ENCODE measurements around the gene ARRDC1.

Gene ARRDC1

DNA sequence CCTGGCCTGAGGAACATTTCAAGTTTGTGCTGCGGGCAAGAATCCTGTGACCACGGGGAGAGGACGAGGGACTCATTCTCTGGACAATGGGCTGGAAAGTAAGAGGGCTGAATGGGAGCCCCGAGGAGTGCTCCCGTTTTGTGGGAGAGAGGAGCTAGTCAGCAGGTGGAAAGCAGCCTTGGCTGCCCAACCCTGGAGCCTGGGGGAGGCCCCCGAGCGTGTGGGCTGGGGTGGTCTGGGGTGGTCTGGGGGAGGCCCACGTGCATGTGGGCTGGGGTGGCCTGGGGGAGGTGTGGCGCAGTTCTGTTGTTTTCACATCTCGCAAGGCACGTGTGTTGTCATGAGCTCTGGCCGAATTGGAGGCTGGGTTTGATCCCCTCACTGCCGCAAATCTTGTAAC, 40.9 kb downstream of the ARRDC1 start:
- no peak for TF ChIP-seq ZFX (IDR thresholded peaks at IDR 0.05; ENCODE audit: borderline replicate concordance)
- TF ChIP-seq, protein P1, sequence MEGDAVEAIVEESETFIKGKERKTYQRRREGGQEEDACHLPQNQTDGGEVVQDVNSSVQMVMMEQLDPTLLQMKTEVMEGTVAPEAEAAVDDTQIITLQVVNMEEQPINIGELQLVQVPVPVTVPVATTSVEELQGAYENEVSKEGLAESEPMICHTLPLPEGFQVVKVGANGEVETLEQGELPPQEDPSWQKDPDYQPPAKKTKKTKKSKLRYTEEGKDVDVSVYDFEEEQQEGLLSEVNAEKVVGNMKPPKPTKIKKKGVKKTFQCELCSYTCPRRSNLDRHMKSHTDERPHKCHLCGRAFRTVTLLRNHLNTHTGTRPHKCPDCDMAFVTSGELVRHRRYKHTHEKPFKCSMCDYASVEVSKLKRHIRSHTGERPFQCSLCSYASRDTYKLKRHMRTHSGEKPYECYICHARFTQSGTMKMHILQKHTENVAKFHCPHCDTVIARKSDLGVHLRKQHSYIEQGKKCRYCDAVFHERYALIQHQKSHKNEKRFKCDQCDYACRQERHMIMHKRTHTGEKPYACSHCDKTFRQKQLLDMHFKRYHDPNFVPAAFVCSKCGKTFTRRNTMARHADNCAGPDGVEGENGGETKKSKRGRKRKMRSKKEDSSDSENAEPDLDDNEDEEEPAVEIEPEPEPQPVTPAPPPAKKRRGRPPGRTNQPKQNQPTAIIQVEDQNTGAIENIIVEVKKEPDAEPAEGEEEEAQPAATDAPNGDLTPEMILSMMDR (IDR thresholded peaks at IDR 0.05), result no peak
- no peak overlapping the region for H3K27ac ChIP-seq

DNA sequence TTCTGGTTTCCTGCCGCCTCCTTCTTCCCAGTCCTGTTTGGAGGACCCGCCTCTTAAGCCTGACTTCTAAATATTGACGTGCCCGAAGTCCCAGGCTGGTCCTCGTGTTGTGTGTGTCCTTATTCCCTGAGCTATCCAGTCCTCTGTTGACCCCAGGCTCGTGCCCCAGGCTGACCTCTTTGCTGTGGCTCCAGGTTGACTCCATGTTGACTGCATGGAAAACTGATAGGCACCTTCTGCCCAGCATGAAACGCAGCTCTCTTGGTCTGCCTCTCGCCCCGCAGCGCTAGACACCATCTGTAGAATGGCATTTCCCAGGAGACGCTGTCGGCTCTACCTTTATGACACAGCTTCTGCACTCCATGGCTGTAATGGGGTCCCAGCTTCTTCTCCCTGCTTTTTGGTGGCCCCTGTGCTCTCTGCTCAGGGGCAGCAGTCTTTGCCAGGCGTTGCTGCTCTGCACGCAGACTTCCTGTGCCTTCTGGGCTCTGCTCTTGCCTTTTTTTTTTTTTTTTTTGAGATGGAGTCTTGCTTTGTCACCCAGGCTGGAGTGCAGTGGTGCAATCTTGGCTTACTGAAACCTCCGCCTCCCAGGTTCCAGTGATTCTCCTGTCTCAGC, 41.7 kb downstream of the ARRDC1 start:
- no peak overlapping the region for H3K27ac ChIP-seq
- TF ChIP-seq, protein P1 (IDR thresholded peaks at IDR 0.05), result no peak
- TF ChIP-seq ZFX (IDR thresholded peaks at IDR 0.05; ENCODE audit: borderline replicate concordance), result no peak

DNA sequence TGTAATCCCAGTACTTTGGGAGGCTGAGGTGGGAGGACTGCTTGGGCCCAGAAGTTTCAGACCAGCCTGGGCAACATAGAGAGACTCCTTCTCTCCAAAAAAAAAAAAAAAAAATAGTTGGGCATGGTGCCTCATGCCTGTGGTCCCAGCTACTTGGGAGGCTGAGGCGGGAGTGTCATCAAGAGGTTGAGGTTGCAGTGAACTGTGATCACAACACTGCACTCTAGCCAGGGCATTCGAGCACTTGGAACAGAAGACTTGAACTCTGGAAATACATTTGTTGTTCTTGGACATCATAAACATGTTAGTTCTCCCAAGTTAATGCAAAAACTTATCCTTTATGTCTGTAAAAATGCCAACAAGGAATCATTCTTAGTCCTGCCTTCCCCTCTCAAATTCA, 42.9 kb downstream of the ARRDC1 start:
- no peak overlapping the region for H3K27ac ChIP-seq
- TF ChIP-seq, protein P1 (IDR thresholded peaks at IDR 0.05), result no peak
- no peak for TF ChIP-seq ZFX (IDR thresholded peaks at IDR 0.05; ENCODE audit: borderline replicate concordance)

DNA sequence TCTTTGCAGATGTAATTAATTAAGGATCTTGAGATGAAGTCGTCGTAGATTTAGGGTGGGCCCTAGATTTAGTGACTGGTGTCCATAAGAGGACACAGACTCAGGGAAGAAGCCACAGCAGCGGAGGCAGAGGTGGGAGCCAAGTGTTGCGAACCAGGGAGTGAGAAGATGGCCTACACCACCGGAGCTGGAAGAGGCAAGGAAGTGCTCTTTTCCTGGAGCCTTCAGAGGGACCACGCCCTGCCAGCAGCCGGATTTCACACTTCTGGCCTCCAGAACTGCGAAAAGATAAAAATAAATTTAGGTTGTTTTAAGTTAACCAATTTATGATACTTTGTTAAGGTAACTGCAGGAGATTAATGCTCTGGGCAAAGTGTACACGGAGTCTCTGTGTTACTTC, 44.1 kb downstream of the ARRDC1 start:
- H3K27ac ChIP-seq, result no peak overlapping the region
- no peak for TF ChIP-seq ZFX (IDR thresholded peaks at IDR 0.05; ENCODE audit: borderline replicate concordance)
- TF ChIP-seq, protein P1 (IDR thresholded peaks at IDR 0.05), result no peak

DNA sequence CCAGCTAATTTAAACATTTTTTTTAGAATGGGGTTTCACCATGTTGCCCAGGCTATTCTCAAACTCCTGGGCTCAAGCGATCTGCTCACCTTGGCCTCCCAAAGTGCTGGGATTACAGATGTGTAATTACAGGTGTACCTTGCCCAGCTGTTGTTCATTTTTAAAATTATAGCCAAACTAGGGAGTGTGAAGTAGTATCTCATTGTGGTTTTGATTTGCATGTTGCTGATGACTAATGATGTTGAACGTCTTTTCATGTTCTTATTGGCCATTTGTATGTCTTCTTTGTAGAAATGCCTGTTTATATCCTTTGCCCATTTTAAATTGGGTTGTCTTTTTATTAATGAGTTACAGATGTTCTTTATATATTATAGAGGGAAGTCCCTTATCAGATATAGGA, 44.8 kb downstream of the ARRDC1 start:
- no peak overlapping the region for H3K27ac ChIP-seq
- TF ChIP-seq ZFX (IDR thresholded peaks at IDR 0.05; ENCODE audit: borderline replicate concordance), result no peak
- TF ChIP-seq, protein P1 (IDR thresholded peaks at IDR 0.05), result no peak

DNA sequence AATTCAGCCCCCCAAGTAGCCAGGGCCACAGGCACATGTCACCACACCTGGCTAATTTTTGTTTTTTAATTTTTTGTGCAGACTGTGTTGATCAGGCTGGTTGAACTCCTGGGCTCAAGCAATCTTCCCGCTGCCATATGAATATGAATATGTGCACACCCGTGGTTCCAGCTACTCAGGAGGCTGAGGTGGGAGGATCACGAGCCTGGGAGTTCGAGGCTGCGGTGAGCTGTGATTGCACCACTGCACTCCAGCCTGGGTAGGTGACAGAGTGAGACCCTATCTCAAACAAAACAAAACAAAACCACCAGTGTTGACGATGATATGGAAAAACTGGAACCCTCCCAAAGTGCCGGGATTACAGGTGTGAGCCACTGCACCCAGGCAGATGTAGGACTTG, 45.3 kb downstream of the ARRDC1 start:
- H3K27ac ChIP-seq, result no peak overlapping the region
- TF ChIP-seq ZFX (IDR thresholded peaks at IDR 0.05; ENCODE audit: borderline replicate concordance), result no peak
- TF ChIP-seq, protein P1 (IDR thresholded peaks at IDR 0.05), result no peak

DNA sequence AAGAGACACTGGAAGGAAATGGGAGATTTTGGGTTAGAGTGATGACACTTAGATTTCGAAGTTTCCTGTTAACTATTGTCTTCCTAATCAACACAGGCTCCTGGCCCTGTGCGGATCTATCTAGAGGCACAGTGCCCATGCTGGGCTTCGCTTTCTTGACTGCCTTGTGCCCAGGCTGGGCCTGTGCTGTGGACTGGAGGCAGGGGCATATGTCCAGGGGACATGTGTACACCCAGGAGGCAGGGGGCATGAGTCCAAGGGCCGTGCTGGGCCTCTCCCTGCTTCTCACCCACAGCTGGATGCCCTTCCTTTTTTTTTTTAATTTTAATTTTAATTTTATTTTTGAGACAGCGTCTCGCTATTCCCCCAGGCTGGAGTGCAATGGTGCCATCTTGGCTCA, 50.9 kb downstream of the ARRDC1 start:
- TF ChIP-seq, protein P1 (IDR thresholded peaks at IDR 0.05), result no peak
- TF ChIP-seq ZFX (IDR thresholded peaks at IDR 0.05; ENCODE audit: borderline replicate concordance), result no peak
- no peak overlapping the region for H3K27ac ChIP-seq
